ENCODE data around the gene NECAB3.

DNA sequence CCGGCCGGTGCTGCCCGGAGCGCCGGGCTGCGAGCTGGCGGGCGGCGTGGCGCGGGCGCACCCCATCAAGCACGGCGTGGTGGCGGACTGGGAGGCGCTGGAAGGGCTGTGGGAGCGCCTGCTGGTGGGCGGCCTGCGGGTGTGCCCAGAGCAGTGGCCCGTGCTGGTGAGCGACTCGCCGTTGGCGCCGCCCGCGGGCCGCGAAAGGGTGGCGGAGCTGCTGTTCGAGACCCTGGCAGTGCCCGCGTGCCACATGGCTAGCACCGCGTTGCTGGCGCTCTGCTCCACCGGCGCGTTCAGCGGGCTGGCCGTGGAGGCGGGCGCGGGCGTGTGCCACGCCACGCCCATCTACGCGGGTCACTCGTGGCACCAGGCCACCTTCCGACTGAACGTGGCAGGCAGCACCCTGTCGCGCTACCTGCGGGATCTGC, 7.0 kb downstream of the NECAB3 start:
- no peak for TF ChIP-seq CTCF (IDR thresholded peaks at IDR 0.05; ENCODE audit: low read depth, low read length, missing input control)
- TF ChIP-seq TAF1 (conservative IDR thresholded peaks at IDR 0.05) = no peak
- no peak for TF ChIP-seq FOXA1 (IDR thresholded peaks at IDR 0.05)
- no peak for TF ChIP-seq MAX (IDR thresholded peaks at IDR 0.05)
- TF ChIP-seq GABPA (IDR thresholded peaks at IDR 0.05 in 1 of 2, conservative IDR thresholded peaks at IDR 0.05 in 1 of 2) = no peak
- TF ChIP-seq, protein P1, sequence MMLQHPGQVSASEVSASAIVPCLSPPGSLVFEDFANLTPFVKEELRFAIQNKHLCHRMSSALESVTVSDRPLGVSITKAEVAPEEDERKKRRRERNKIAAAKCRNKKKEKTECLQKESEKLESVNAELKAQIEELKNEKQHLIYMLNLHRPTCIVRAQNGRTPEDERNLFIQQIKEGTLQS (IDR thresholded peaks at IDR 0.05) = no peak
